HG03103 (cell line): ENCODE measurements around the gene NOD1.

Experiments used
- ATAC-seq: cut with Tn5 transposase; IDR thresholded peaks from one replicate; pipeline ENCODE4 v1.9.1; 2021; ENCODE audit warnings: low read depth; ENCODE audit not compliant: unreplicated experiment

NOD1 gene

DNA sequence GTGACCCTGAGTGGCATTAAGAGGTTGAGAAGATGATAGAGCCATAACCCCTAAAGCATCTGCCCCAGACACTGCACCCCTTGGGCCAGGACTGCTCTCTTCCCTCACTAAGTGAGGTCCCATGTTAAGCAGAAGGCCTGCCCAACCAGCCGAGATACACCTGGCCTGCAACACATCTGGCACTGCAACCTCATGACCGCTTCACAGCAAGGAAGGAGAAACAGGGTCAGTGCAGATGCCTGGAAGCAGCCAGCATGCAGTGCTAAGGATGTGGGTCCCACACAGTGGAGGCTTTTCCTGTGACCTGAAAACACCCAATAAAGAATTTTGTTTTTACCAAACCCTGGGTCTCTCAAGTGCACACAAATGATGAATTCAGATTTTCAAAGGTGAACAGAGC lies 7.4 kb downstream of the NOD1 start:
- ATAC-seq = no peak

DNA sequence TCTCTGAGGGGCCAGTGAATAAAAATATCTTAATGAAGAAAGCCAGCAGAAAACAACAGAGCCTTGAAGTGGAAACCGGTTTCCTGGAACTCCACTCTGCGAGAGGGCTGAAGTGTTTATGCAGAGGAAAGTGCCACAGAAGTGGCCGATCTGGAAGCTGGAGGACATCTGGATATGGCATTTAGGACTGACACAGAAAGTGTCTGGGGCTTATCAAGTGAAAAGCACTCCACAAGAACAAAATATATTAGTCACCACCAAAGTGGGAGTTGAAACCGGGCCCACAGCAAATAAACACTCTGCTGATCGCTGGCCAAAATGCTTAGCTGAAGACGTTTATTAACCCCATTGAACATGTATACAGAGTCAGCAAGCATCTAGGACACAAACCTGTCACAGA lies 7.8 kb downstream of the NOD1 start:
- ATAC-seq = no peak

DNA sequence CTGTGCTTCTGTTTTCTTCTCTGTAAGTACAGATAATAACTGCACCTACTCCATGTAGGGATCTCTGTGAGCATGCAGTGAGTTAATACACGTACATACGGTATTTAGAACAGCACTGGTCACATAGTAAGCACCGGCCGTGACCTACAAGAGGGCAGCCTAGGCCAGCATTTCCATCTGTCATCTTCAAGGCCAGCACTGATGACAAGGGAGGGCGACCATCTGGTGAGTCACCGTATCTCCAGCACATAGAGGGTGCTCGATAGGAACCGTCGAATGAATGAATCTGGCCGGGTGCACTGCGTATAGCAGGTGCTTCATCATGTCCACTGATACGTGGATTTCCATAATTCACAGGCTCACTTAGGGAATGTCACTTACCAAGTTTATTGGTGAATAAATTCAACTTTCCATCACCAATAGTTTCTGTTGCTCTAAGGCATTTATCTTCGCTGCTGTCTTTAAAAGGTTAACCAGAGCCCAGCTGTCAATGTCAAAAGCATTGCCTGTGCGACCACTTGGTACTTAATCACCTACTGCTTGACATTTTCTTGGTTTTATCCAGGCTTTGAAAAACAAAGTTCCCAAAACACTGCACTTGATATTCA lies 8.3 kb downstream of the NOD1 start:
- ATAC-seq = no peak

DNA sequence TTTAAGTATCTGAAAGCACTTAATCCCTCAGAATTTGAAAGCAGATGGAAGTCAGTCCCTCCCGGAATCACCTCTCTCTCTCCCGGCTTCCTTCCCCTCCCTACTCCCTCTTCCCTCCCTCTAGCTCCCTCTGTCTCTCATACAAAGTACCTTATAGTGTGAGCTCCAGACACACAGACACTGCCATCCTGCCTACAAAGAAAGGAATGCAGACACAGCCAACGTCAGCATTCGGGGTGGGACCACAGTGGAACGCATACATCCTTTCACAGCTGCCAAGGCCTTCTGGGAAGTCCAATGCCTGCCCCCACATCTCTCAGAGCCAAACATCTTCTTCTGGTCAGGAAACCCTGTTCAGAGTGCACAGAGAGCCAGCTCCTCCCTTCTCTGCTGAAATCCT lies 9.3 kb downstream of the NOD1 start:
- ATAC-seq = no peak

DNA sequence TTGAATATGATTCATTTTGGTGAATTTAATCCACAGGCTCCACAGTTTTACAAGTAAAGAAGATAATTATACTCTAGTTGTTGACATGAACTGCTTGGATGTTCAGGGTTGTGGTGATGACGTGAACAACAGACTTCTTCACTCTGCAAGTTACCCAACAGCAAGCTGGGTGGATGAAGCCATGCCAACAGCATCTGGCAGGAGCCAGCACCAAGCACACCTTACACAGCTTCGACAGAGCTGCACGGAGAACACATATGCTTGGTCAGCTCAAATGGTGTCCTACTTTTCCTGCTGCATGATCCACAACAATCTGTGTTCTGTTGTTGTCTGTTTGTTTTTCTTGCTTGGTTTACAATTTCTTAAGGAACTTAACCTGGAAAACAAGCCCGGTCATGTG lies 9.8 kb downstream of the NOD1 start:
- ATAC-seq = no peak

DNA sequence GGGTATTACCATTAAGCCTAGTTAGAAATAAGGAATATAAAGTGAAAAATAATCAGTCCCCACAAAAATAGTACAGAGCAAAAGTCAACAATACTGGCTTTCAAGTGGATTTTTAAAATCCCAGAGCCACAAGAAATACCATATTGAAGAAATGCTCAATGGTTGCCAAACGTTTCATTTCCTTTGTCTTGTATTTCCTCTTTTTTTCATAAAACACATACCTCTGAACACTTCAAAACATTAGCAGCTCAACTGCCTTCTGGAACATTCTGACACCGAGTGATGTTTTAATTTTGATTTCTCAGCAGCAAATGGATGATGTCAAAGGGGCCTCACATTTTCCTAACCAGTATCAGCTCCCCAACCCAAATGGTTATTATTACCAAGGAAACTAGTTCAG lies 10.5 kb downstream of the NOD1 start:
- no peak for ATAC-seq

DNA sequence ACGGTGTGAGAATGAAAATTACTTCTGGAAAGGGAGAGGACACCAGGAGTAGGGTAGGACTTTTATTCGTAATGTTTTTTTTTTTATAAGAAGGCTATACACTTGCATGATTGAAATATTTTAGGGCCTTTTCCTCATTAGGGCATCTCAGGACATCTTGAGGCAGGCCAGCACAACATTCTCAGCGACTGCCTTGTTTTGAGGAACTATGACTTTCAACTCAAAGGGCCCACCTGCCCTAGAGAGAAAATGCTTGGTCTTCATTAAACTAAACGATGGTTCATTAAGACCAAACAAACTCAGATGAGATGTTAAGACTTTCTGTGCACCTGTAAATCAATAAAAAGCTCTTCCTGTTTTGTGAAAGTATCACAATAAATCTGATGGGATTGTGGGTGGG lies 11.3 kb downstream of the NOD1 start:
- ATAC-seq = no peak

DNA sequence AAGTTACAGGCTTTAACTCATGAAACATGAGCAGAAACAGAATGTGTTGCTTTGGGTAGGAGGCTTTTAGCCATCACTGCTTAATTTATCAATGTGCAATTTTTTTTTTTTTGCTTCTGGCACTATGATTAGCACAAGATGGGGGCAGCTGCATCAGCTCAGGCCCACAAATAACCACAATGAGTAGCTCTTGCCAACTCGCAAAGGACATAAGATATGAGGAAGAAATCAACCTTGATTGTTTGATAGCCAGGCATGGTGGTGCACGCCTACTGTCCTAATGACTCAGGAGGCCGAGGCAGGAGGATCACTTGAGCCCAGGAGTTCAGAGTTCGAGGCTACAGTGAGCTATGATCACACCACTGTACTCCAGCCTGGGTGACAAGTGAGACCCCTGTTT lies 12.3 kb downstream of the NOD1 start:
- ATAC-seq = no peak

DNA sequence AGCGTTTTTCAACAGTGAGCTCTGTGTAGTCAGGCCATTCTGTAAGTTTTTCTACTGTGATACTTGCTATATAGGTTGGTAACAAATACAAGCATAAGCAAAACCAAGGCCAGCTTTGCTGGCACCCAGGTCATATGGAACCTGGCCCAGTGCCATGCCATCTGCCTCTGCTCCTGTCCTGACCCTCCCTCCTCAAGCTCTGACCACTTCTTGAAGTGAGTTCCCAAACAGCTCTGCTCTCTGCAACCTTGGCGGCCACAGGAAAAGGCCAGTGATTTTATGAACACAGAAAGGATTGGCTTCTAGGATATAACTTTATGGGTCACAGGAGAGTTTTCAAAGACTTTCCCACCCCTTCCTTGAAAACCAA lies 12.8 kb downstream of the NOD1 start:
- no peak for ATAC-seq

DNA sequence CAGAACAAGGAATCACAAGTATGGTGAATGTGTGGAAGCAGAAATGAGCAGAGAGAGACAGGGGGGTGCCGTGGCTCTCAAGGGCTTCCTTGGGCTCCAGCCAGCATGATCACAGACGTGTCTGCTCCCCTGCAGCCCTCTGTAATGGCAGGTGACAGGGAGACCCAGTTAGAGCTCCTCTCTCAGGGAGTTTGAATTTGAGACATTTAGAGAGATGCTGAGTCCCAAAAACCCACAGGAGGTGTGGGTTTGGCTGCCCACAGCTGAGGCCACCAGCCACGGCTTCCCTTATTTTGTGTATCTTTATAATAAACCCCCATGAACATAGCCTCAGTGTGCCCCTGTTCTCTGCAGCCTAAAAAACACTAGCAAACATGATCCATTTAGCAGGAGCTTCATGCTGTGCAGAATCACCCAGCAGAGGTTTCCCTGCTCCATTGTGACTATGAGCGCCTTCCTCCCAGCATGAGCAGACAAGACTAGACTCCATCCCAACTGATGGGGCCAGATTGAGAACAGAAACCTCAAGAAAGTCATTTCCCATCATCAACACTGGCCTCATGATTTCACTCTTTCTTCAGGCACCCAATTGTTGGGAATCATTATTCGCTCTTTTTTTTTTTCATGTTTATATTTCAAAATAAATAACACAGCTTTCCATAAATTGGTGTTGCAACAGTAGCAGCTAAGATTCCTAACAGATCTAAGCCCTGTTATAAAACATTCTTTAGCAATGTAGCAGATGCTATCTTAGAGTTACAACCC lies 13.4 kb downstream of the NOD1 start:
- ATAC-seq = no peak

DNA sequence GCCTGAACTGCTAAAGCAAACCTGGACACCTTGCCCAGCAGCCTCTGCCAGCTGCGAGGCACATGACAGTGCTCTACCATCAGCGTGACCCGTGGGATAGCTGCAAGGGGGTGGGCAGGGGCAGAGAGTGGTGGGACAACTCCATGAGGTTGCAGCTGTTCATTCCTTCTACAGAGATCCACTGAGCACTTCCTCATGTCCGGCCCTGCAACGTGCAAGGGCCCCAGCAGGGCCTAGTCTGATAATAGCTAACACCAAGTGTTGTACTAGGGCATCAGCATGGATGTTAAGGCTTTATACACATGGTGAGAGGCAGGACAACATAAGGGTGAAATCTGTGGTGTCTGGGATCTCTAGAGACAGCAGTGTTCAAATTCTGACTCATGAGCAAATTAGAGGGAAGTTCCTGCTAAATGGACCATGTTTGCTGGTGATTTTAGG lies 14.3 kb downstream of the NOD1 start:
- no peak for ATAC-seq

DNA sequence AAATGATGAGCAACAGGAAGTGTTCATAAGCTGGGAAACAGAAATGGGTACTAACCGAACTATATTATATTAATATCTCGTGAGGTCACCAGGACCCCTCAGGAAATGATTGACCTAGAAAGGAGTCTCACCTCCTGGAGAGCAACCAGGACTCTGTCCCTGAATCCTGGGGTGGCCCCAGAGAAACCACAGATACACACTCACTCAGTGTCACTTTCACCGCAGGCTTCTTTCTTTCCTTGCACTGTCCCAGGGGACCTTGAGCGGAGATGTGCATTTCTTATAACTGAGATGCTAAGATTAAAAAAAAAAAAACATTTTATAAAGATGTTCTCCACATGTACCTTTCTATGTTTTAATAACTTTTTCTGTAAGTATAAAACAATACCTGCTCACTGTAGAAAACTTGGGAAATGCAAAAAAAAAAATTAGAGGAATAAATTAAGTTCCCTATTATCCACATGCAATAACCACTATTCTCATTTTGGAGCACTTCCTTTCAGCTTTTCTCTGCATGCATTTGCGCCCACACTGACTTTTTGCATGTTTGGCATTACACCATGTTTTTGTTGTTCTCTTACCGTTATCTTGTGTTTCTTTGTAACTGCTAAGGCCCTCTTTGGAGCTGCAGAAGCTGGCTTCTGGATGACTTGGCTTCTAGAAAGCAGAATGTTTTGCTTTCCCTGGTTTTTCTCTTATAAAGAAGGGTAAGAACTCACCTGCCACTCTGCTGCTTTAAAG lies 15.0 kb downstream of the NOD1 start:
- no peak for ATAC-seq

DNA sequence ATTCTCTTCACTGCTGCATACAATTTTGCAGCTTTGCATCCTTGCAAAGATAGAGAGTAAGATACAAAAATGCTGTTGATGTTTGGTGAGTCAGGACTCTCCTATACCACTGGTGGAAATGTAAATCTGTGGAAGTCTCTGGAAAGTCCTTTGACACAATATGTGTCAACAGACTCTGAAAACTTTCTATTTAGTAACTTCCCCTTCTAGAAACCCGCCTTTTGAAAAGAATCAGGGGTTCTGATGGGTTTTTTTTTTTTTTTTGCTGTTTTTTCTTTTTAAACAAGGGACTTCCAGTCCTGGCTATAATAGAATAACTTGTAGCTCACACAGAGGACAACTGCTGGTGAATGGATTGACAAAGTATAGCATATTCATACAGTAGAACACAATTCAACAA lies 16.4 kb downstream of the NOD1 start:
- no peak for ATAC-seq

DNA sequence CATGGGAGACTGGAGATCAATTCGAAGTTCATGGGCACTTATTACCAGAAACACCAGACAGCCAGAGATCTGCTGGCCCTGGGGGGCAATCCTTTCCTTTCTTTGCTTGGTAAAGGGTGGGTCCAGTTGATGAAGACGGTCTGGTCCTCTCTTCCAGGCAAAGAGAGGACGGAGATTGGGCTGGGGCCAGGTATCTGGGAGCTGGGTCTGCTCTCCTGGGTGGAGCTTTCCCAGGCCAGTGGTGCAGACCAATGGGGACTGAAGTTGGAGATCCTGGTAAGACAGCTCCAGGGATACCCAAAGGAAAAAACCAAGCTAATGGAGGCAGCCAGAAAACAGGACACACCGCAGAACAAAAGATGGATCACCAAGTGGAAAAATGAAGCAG lies 18.3 kb downstream of the NOD1 start:
- no peak for ATAC-seq

DNA sequence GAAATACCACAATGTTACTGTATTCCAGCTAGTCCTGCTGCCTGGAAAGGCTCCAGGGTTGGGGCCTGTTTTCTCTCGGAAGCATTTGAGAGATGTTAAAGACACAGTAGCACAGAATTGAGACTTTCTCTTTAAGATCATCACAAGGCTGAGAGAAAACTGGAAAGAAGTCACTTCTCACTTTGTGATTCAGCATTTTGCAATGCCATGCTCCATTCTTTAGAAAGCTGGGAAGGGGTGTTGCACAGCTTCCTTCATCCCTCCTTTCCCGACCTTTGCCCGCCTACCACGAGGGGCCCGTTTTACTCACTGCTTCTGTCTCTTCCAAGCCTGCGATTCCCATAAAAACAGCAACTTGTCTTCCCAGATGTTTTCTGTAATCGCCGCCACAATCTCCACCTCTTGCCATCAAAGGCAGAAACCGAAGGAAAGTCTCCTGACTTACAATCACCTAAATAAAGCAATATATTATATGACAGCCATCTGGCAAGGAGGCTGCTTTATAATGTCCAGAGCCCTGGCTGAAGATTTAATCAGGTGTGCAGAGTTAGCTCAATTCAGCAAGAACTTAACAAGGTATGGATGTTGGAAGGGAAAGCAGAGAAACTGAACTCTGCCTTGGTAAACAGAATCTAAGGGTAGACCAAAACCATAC lies 18.9 kb downstream of the NOD1 start:
- no peak for ATAC-seq

DNA sequence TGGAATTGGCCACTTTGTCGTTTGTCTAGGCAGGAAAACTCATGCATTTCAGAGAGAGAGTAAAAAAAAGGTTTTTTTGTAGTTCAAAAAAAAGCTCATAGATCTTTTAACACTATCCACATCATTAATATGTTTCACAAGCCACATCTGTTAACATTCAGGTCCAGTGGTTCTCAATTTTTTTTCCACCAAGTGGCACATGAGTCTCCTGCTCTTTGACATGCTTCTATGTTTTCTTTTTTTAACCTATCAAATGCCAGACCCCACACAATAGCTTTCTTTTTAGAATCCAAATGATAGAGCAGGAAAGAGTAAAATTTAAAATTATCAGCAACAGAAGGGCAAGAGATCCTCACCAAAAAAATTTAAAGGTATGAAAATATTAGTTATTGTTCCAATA lies 20.3 kb downstream of the NOD1 start:
- no peak for ATAC-seq

DNA sequence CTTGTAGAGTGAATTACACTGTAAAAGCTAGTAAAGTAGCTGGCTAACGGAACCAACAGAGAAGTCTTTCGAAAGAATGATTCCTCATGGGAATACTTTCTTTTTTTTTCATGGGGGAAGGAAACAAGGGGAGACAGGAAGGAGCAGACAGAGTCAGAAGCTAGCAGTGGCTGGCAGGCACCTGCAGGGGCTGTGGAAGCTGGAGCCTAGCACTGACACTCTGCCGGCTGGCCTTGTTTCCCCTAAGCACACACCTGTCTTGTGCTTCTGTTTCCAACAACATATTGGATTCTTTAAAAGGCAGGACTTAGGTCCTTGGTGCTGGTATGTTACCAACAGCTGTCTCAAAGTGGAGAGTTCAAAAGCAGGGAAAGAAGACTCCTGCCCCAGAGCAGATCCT lies 24.7 kb downstream of the NOD1 start:
- ATAC-seq = no peak

DNA sequence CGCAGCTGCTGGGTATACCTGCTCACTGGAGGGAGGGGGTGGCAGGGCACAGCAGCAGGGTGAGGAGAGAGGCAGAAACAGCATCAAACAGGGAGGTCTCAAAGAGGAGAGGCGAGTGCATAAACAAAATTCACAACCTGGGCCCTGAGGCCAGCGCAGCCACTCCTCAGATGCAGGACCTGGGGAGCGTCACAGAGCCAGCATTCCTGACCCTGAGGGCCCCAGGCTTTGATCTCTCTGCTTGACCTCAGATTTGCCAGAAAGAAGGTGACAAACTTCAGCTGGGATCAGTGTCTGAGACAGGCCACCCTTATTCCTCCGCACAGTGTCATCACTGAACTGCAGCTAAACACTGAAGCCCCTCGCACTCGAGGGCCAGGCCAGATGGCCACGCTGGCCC lies 25.6 kb downstream of the NOD1 start:
- no peak for ATAC-seq

DNA sequence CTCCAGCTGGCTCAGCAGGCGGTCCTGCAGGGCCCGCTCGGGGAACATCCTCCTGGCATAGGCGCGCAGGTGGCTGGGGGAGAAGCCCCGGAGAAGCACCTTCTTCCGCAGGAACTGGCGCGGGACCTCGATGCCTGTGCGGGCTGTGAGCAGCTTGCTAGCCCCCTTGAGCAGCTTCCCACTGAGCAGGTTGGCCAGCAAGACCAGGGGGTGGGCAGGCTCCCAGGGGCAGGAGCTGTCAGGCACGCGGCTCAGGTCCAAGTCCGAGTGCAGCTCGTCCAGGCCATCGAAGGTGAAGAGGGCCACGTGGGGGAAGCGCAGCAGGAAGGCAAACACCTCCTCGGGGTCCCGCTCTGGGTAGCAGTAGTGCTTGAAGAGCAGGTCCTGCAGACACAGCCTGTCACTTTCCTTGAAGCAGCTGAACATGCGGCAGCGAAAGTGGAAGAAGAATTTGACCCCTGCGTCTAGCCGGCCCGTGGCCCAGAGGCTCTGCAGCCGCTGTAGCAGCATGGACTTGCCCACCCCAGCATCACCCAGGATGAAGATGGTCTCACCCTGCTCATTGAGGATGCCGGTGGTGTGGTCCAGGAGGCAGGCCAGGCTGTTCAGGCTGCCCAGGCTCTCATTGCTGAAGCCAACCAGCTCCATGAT lies 26.2 kb downstream of the NOD1 start:
- no peak for ATAC-seq

DNA sequence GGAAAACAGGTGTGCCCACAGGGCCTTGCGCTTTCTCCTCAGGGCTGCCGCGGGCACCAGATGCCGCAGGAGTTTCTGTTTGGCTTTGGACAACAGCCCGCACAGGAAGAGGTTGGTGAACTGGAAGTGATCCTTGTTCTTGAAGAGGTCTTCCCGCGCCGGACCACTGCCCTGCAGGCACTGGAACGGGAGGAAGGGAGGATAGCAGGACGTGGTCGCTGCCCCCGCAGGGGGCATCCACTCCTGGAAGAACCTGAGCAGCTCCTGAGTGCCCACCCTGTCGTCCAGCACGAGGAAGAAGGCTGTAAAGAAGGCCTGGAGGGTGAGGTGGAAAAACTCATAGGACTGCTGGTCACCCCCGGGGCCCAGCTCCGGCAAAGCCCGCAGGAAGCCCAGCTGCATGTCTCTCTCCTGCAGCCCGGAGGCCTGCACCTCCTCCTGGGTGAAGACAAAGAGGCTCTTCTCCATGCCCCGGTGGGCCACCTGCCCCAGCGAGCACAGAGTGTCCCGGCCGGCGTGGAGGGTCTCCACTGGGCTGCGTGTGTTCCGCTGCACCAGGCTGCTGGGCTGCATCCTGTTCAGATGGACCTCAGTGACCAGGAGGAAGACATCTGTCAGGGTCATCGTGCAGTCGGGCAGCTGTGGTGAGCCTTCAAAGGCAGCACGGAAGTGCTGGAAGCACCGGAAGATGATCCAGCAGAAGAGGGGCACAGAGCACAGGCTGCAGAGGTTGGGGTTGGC lies 26.9 kb downstream of the NOD1 start:
- no peak for ATAC-seq
